ENCODE data around the gene IL1RAPL2. TPM values are rescaled to one million over a fixed set of nuclear protein-coding genes. Genes with fewer than 3 reads are reported as not detected.

Gene IL1RAPL2
- total RNA-seq, 1 donor from 2014 or later: not detected

GRCh38 chrX:104681214-104681613 lies 115.2 kb downstream of the IL1RAPL2 start:
- no peak for TF ChIP-seq CTCF (IDR thresholded peaks at IDR 0.05; ENCODE audit: insufficient read depth, low read length, severe bottlenecking)
- no peak overlapping the region for H3K4me3 ChIP-seq (ENCODE audit: low read depth, low read length)
- DNase-seq (ENCODE audit: low read depth): no peak
- FAIRE-seq: no peak
- no peaks in the 10 kb centered on the region for H3K36me3 ChIP-seq (ENCODE audit: control insufficient read depth, insufficient read depth, low read length)
- H3K27me3 ChIP-seq (ENCODE audit: control insufficient read depth, insufficient read depth, low read length): no peaks in the 10 kb centered on the region

GRCh38 chrX:104684077-104684476 lies 118.1 kb downstream of the IL1RAPL2 start:
- no peak for DNase-seq (ENCODE audit: low read depth)

GRCh38 chrX:104695593-104695992 lies 129.6 kb downstream of the IL1RAPL2 start:
- no peak overlapping the region for H3K4me3 ChIP-seq (ENCODE audit: low read depth, low read length)
- H3K27me3 ChIP-seq (ENCODE audit: control insufficient read depth, insufficient read depth, low read length): no peaks in the 10 kb centered on the region
- FAIRE-seq: no peak
- H3K36me3 ChIP-seq (ENCODE audit: control insufficient read depth, insufficient read depth, low read length): no peaks in the 10 kb centered on the region
- no peak for DNase-seq (ENCODE audit: low read depth)
- TF ChIP-seq CTCF (IDR thresholded peaks at IDR 0.05; ENCODE audit: insufficient read depth, low read length, severe bottlenecking): no peak

More at GRCh38 chrX:104684077-104684476, 118.1 kb downstream of the IL1RAPL2 start:
- Histone ChIP-seq H3K36me3 (ENCODE audit: control insufficient read depth, insufficient read depth, low read length) (no peaks in the 10 kb centered on the region), H3K4me3 (ENCODE audit: low read depth, low read length) (no peak overlapping the region), H3K27me3 (ENCODE audit: control insufficient read depth, insufficient read depth, low read length) (no peaks in the 10 kb centered on the region)
- no peak for FAIRE-seq
- no peak for TF ChIP-seq CTCF (IDR thresholded peaks at IDR 0.05; ENCODE audit: insufficient read depth, low read length, severe bottlenecking)

GRCh38 chrX:104696667-104697066 lies 130.7 kb downstream of the IL1RAPL2 start:
- FAIRE-seq: no peak
- DNase-seq (ENCODE audit: low read depth): no peak
- no peaks in the 10 kb centered on the region for H3K36me3 ChIP-seq (ENCODE audit: control insufficient read depth, insufficient read depth, low read length)
- H3K27me3 ChIP-seq (ENCODE audit: control insufficient read depth, insufficient read depth, low read length): no peaks in the 10 kb centered on the region
- no peak for TF ChIP-seq CTCF (IDR thresholded peaks at IDR 0.05; ENCODE audit: insufficient read depth, low read length, severe bottlenecking)
- H3K4me3 ChIP-seq (ENCODE audit: low read depth, low read length): no peak overlapping the region

- no peak for TF ChIP-seq CTCF (IDR thresholded peaks at IDR 0.05; ENCODE audit: insufficient read depth, low read length, severe bottlenecking)
Measured at GRCh38 chrX:104697294-104697693, 131.3 kb downstream of the IL1RAPL2 start.

GRCh38 chrX:104707042-104707441 lies 141.0 kb downstream of the IL1RAPL2 start:
- no peaks in the 10 kb centered on the region for H3K36me3 ChIP-seq (ENCODE audit: control insufficient read depth, insufficient read depth, low read length)
- FAIRE-seq (no peak), DNase-seq (ENCODE audit: low read depth) (no peak)
- TF ChIP-seq CTCF (IDR thresholded peaks at IDR 0.05; ENCODE audit: insufficient read depth, low read length, severe bottlenecking): no peak
- H3K4me3 ChIP-seq (ENCODE audit: low read depth, low read length): no peak overlapping the region
- no peaks in the 10 kb centered on the region for H3K27me3 ChIP-seq (ENCODE audit: control insufficient read depth, insufficient read depth, low read length)

More at GRCh38 chrX:104697294-104697693, 131.3 kb downstream of the IL1RAPL2 start:
- DNase-seq (ENCODE audit: low read depth) (no peak), FAIRE-seq (no peak)
- H3K27me3 ChIP-seq (ENCODE audit: control insufficient read depth, insufficient read depth, low read length): no peaks in the 10 kb centered on the region
- no peaks in the 10 kb centered on the region for H3K36me3 ChIP-seq (ENCODE audit: control insufficient read depth, insufficient read depth, low read length)
- no peak overlapping the region for H3K4me3 ChIP-seq (ENCODE audit: low read depth, low read length)
